Panc1 (cell line): ENCODE measurements around the gene TMEM43.

Experiments used
- CTCF ChIP-seq: fragments of 450-650 bp; IDR thresholded peaks from 2 replicates; pipeline ENCODE4 v1.5.1; 2017; ENCODE audit warnings: mild to moderate bottlenecking
- POLR2AphosphoS5 ChIP-seq: IDR thresholded peaks from 2 replicates; pipeline ENCODE4 v1.6.1; 2012; ENCODE audit warnings: mild to moderate bottlenecking, low read depth, low read length, moderate library complexity
- REST ChIP-seq, 2 experiments: IDR thresholded peaks; 2 replicates each; pipeline ENCODE4 v1.6.1; 2011 to 2012; ENCODE audit warnings: low read depth in 2 of 2, control low read depth in 1 of 2, low read length in 1 of 2, mild to moderate bottlenecking in 1 of 2, moderate library complexity in 1 of 2; ENCODE audit not compliant: insufficient read depth in 1 of 2
- SIN3A ChIP-seq: IDR thresholded peaks from 2 replicates; pipeline ENCODE4 v1.6.1; 2012; ENCODE audit warnings: low read depth, mild to moderate bottlenecking, low read length, moderate library complexity, borderline replicate concordance; ENCODE audit not compliant: insufficient read depth
- TCF7L2 ChIP-seq: IDR thresholded peaks from 2 replicates; pipeline ENCODE4 v1.6.1; 2011; ENCODE audit warnings: mild to moderate bottlenecking, low read depth, low read length, inconsistent platforms

- TF ChIP-seq POLR2AphosphoS5 (no peak), CTCF (no peak), REST (IDR thresholded peaks at IDR 0.05; ENCODE audit: insufficient read depth in 1 of 2, low read depth in 2 of 2, low read length in 1 of 2) (no peak), SIN3A (no peak), TCF7L2 (no peak)
Measured at GRCh38 chr3:14138878-14139655, 14.2 kb downstream of the TMEM43 start.
